Chondrocyte (in vitro differentiated cells): ENCODE results near the gene NAV2. TPM values are rescaled to one million over a fixed set of nuclear protein-coding genes. Genes with fewer than 3 reads are reported as not detected.

Source experiments
- DNase-seq: peaks from one replicate; pipeline ENCODE4 v3.0.0; 2021; ENCODE audit warnings: mixed read lengths, low spot score
- H3K27ac Mint-ChIP-seq: one replicate; pipeline ENCODE4 v1.8.0; 2021; ENCODE audit warnings: mild to moderate bottlenecking, moderate library complexity, mixed read lengths; ENCODE audit not compliant: unreplicated experiment
- H3K27me3 Mint-ChIP-seq: 2 replicates; pipeline ENCODE4 v1.8.0; 2021; ENCODE audit warnings: low read depth, mixed read lengths
- H3K36me3 Mint-ChIP-seq: 2 replicates; pipeline ENCODE4 v1.8.0; 2021; ENCODE audit warnings: low read depth, mixed read lengths
- H3K4me1 Mint-ChIP-seq: 2 replicates; pipeline ENCODE4 v1.8.0; 2021; ENCODE audit warnings: low read depth, mild to moderate bottlenecking, mixed read lengths
- H3K4me3 Mint-ChIP-seq: one replicate; pipeline ENCODE4 v1.8.0; 2021; ENCODE audit warnings: mild to moderate bottlenecking, moderate library complexity, mixed read lengths; ENCODE audit not compliant: unreplicated experiment
- H3K9me3 Mint-ChIP-seq: 2 replicates; pipeline ENCODE4 v1.8.0; 2021; ENCODE audit warnings: low read depth, mixed read lengths
- CTCF ChIP-seq: fragments of 200-600 bp; sonication (generic); IDR thresholded peaks from 2 replicates; pipeline ENCODE4 v1.5.0; 2021; ENCODE audit warnings: antibody characterized with exemption, mild to moderate bottlenecking, moderate library complexity
- total RNA-seq: library from RNA; stranded (reverse); gene quantifications from 3 replicates; pipeline ENCODE4 v1.2.1, GENCODE V29; 2021

The NAV2 gene
- total RNA-seq, 1 donor from 2014 or later: 87.0 TPM

- Mint-ChIP-seq H3K4me3 (no peak overlapping the region), H3K27ac (no peak overlapping the region), H3K27me3 (no peaks in the 10 kb centered on the region), H3K4me1 (peaks cover 23% of the 10 kb centered on the region), H3K36me3 (no peaks in the 10 kb centered on the region), H3K9me3 (no peaks in the 10 kb centered on the region)
- no peak for DNase-seq
- no peak for TF ChIP-seq CTCF
These were observed 99.5 kb downstream of the NAV2 start for GRCh38 chr11:19812096-19812495.

- Mint-ChIP-seq H3K27me3 (no peaks in the 10 kb centered on the region), H3K27ac (peak overlapping the region; percentile 9), H3K9me3 (no peaks in the 10 kb centered on the region), H3K4me1 (peaks cover 23% of the 10 kb centered on the region), H3K36me3 (no peaks in the 10 kb centered on the region), H3K4me3 (no peak overlapping the region)
- no peak for DNase-seq
- no peak for TF ChIP-seq CTCF
These were observed 100.1 kb downstream of the NAV2 start for GRCh38 chr11:19812710-19813109.

GRCh38 chr11:19813158-19813879 lies 100.7 kb downstream of the NAV2 start:
- no peak for TF ChIP-seq CTCF
- Mint-ChIP-seq H3K9me3 (no peaks in the 10 kb centered on the region), H3K4me1 (peaks cover 23% of the 10 kb centered on the region), H3K27ac (peak overlapping the region; percentile 9), H3K27me3 (no peaks in the 10 kb centered on the region), H3K36me3 (no peaks in the 10 kb centered on the region), H3K4me3 (no peak overlapping the region)
- DNase-seq: no peak

GRCh38 chr11:19814421-19814820 lies 101.8 kb downstream of the NAV2 start:
- peaks cover 32% of the 10 kb centered on the region for H3K4me1 Mint-ChIP-seq
- no peak overlapping the region for H3K27ac Mint-ChIP-seq
- no peak overlapping the region for H3K4me3 Mint-ChIP-seq
- peaks cover 2% of the 10 kb centered on the region for H3K36me3 Mint-ChIP-seq
- H3K9me3 Mint-ChIP-seq: no peaks in the 10 kb centered on the region
- no peaks in the 10 kb centered on the region for H3K27me3 Mint-ChIP-seq
- no peak for DNase-seq
- no peak for TF ChIP-seq CTCF

GRCh38 chr11:19816040-19816439 lies 103.4 kb downstream of the NAV2 start:
- peak overlapping the region; percentile 72 for H3K27ac Mint-ChIP-seq
- no peak for DNase-seq
- no peak for TF ChIP-seq CTCF

More at GRCh38 chr11:19816040-19816439, 103.4 kb downstream of the NAV2 start:
- Mint-ChIP-seq H3K4me1 (peaks cover 43% of the 10 kb centered on the region), H3K36me3 (peaks cover 2% of the 10 kb centered on the region), H3K9me3 (no peaks in the 10 kb centered on the region), H3K27me3 (no peaks in the 10 kb centered on the region), H3K4me3 (no peak overlapping the region)
